ENCODE measurements around the gene SLC25A1.

DNA sequence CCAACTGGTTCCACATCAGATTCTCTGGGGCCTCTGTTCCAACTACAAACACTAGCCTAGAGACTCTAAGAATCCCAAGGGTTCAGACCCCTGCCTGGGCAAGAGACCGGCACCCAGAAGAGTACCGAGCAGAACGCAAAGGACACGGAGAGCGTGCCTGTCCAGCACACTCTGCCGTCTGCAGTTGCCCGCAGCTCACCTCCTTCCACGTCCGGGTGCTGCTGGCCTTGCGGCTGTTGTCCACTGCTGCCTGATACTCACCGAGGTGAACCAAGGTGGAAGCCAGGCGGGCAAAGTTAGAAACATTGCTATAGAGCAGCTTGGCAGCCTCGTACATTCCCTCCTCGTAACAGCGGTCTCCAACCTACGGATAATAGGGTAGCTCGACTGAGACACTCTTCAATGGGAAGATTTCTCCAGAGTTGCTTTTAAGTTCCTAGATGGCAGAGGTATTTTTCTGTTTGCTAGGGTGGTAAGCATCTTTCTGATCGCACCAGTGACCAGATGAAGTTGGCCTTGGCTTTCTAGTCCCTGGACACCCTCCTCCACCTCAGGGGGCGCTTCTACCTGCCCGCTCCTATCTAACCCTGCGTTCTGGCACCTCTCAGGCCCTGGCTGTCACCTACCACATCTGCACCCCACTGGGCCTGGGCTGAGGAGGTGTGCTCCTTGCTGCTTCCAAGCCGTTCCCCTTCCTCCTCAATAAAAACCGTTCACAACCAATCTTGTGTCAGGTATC lies 22.8 kb upstream of the SLC25A1 start:
- TF ChIP-seq, protein P1, sequence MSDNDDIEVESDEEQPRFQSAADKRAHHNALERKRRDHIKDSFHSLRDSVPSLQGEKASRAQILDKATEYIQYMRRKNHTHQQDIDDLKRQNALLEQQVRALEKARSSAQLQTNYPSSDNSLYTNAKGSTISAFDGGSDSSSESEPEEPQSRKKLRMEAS (IDR thresholded peaks at IDR 0.05) = no peak
- TF ChIP-seq NFIC (IDR thresholded peaks at IDR 0.05) (no peak), RAD21 (IDR thresholded peaks at IDR 0.05; ENCODE audit: low read depth) (no peak), TEAD4 (IDR thresholded peaks at IDR 0.05) (no peak)

Data from Ishikawa (cell line).